H1 (cell line): ENCODE results near the gene METAP1D. TPM values are rescaled to one million over a fixed set of nuclear protein-coding genes. Genes with fewer than 3 reads are reported as not detected.

Source experiments
- CTCF ChIA-PET: fragments of 300-600 bp; sonication (Branson Sonifier 250); formaldehyde crosslinking; loops from one replicate; lab custom pipeline; 2021; ENCODE audit not compliant: partially characterized antibody; lab: Charles Lee
- POLR2A ChIA-PET: fragments of 300-600 bp; sonication (Branson Sonifier 250); formaldehyde crosslinking; loops from one replicate; lab custom pipeline; 2021; ENCODE audit warnings: inconsistent platforms; ENCODE audit not compliant: partially characterized antibody; lab: Charles Lee
- DNase-seq, 2 experiments: peaks; one replicate each; pipeline versions ENCODE4 v3.0.0 to v3.0.0-alpha.2; 2010 to 2022; ENCODE audit warnings: low spot score in 2 of 2, low read depth in 1 of 2, mixed read lengths in 1 of 2
- FAIRE-seq: peaks from 2 replicates; lab custom pipeline; 2011; peaks lifted over from hg19 to GRCh38; lab: Jason Lieb, UNC
- H2AFZ ChIP-seq: 2 replicates; pipeline ENCODE4 v1.8.1; 2012; ENCODE audit warnings: low read length, inconsistent platforms
- H2AK5ac ChIP-seq: 2 replicates; pipeline ENCODE4 v1.6.1; 2013; ENCODE audit warnings: low read depth, low read length
- H2BK120ac ChIP-seq: replicated peaks from 2 replicates; pipeline ENCODE3; 2013; ENCODE audit warnings: low read depth, low read length, inconsistent platforms
- H2BK12ac ChIP-seq: 2 replicates; pipeline ENCODE4 v1.6.1; 2013; ENCODE audit warnings: low read depth, low read length
- H2BK15ac ChIP-seq: 2 replicates; pipeline ENCODE4 v1.6.1; 2013; ENCODE audit warnings: low read length
- H2BK20ac ChIP-seq: 2 replicates; pipeline ENCODE4 v1.6.1; 2013; ENCODE audit warnings: low read length
- H2BK5ac ChIP-seq: 2 replicates; pipeline ENCODE4 v1.6.1; 2013; ENCODE audit warnings: low read depth, low read length
- H3K14ac ChIP-seq: 2 replicates; pipeline ENCODE4 v1.6.1; 2013; ENCODE audit warnings: inconsistent platforms; ENCODE audit not compliant: insufficient read length
- H3K18ac ChIP-seq: 2 replicates; pipeline ENCODE4 v1.6.1; 2013; ENCODE audit warnings: low read length; ENCODE audit errors: extremely low read depth
- H3K23ac ChIP-seq: 2 replicates; pipeline ENCODE4 v1.6.1; 2013; ENCODE audit warnings: inconsistent platforms; ENCODE audit not compliant: insufficient read length
- H3K23me2 ChIP-seq: 2 replicates; pipeline ENCODE4 v1.6.1; 2013; ENCODE audit warnings: low read depth, low read length
- H3K27ac ChIP-seq: 2 replicates; pipeline ENCODE4 v1.6.1; 2011; ENCODE audit warnings: low read depth, low read length, inconsistent platforms
- H3K27me3 ChIP-seq, 4 experiments: replicated peaks in 1 of 4; 1 replicate in 1 of 4; 2 replicates in 3 of 4; pipeline versions ENCODE4 v1.6.1 to v1.8.1; 2011 to 2013; ENCODE audit warnings: low read length in 3 of 4, mild to moderate bottlenecking in 3 of 4, inconsistent platforms in 2 of 4, mixed read lengths in 2 of 4, moderate library complexity in 1 of 4; ENCODE audit not compliant: control insufficient read depth in 3 of 4, insufficient read depth in 3 of 4; ENCODE audit errors: extremely low read depth in 1 of 4
- H3K36me3 ChIP-seq, 4 experiments: 2 replicates each; pipeline versions ENCODE4 v1.6.1 to v1.8.1; 2011 to 2013; ENCODE audit warnings: mild to moderate bottlenecking in 4 of 4, low read length in 3 of 4, moderate library complexity in 2 of 4, control low read depth in 1 of 4, inconsistent platforms in 1 of 4; ENCODE audit not compliant: insufficient read depth in 4 of 4, control insufficient read depth in 2 of 4
- H3K4ac ChIP-seq: replicated peaks from 2 replicates; pipeline ENCODE3; 2013; ENCODE audit warnings: low read length, low read depth, mixed read lengths, inconsistent platforms; ENCODE audit not compliant: insufficient read length
- H3K4me1 ChIP-seq, 4 experiments: replicated peaks in 1 of 4; 1 replicate in 1 of 4; 2 replicates in 3 of 4; pipeline versions ENCODE4 v1.6.1 to v1.8.1; 2011 to 2013; ENCODE audit warnings: low read length in 3 of 4, inconsistent platforms in 2 of 4, mixed read lengths in 1 of 4; ENCODE audit not compliant: insufficient read depth in 4 of 4, control insufficient read depth in 3 of 4
- H3K4me2 ChIP-seq, 2 experiments: 2 replicates each; pipeline versions ENCODE4 v1.6.1 to v1.8.1; 2011 to 2013; ENCODE audit warnings: low read depth in 2 of 2, low read length in 2 of 2, control low read depth in 1 of 2, inconsistent platforms in 1 of 2, mild to moderate bottlenecking in 1 of 2; ENCODE audit not compliant: insufficient read depth in 1 of 2
- H3K4me3 ChIP-seq, 4 experiments: fragments of 200-600, 300-600 bp in 1 of 4; sonication (generic), shearing (Covaris generic), sonication (Bioruptor Twin) in 1 of 4; 2 replicates each; pipeline versions ENCODE4 v1.5.1 to v1.8.1; 2011 to 2016; ENCODE audit warnings: low read length in 4 of 4, low read depth in 3 of 4, control low read depth in 2 of 4, inconsistent platforms in 2 of 4, mild to moderate bottlenecking in 2 of 4, mixed read lengths in 1 of 4, moderate library complexity in 1 of 4; ENCODE audit not compliant: insufficient read depth in 2 of 4; ENCODE audit errors: extremely low read depth in 1 of 4
- H3K56ac ChIP-seq: replicated peaks from 2 replicates; pipeline ENCODE3; 2013; ENCODE audit warnings: low read depth, mild to moderate bottlenecking, mixed read lengths, low read length, inconsistent platforms; ENCODE audit not compliant: insufficient read length
- H3K79me1 ChIP-seq: 2 replicates; pipeline ENCODE4 v1.6.1; 2013; ENCODE audit warnings: low read depth, low read length, control low read depth
- H3K79me2 ChIP-seq, 2 experiments: 2 replicates each; pipeline versions ENCODE4 v1.6.1 to v1.8.1; 2012 to 2013; ENCODE audit warnings: low read length in 2 of 2, mild to moderate bottlenecking in 2 of 2, inconsistent platforms in 1 of 2; ENCODE audit not compliant: insufficient read depth in 2 of 2, control insufficient read depth in 1 of 2
- H3K9ac ChIP-seq, 4 experiments: replicated peaks in 1 of 4; 1 replicate in 1 of 4; 2 replicates in 3 of 4; pipeline versions ENCODE4 v1.6.1 to v1.8.1; 2011 to 2013; ENCODE audit warnings: low read depth in 3 of 4, low read length in 3 of 4, control low read depth in 2 of 4, mild to moderate bottlenecking in 2 of 4, moderate library complexity in 2 of 4, inconsistent platforms in 1 of 4; ENCODE audit errors: extremely low read depth in 1 of 4
- H3K9me3 ChIP-seq, 2 experiments: 2 replicates each; pipeline versions ENCODE4 v1.6.1 to v1.8.1; 2012 to 2013; ENCODE audit warnings: mild to moderate bottlenecking in 2 of 2, moderate library complexity in 2 of 2, control low read depth in 1 of 2, inconsistent platforms in 1 of 2, low read depth in 1 of 2, low read length in 1 of 2, mixed read lengths in 1 of 2; ENCODE audit not compliant: insufficient read depth in 2 of 2
- H4K20me1 ChIP-seq, 2 experiments: replicated peaks in 1 of 2; 2 replicates each; pipeline versions ENCODE3 to v1.8.1; 2011 to 2013; ENCODE audit warnings: inconsistent platforms in 2 of 2, low read length in 2 of 2, mild to moderate bottlenecking in 1 of 2; ENCODE audit not compliant: insufficient read depth in 2 of 2, control insufficient read depth in 1 of 2
- H4K5ac ChIP-seq: 2 replicates; pipeline ENCODE4 v1.6.1; 2013; ENCODE audit warnings: low read length, low read depth, mixed read lengths, inconsistent platforms; ENCODE audit not compliant: insufficient read length
- H4K8ac ChIP-seq: 2 replicates; pipeline ENCODE4 v1.8.0; 2013; ENCODE audit warnings: mild to moderate bottlenecking, moderate library complexity, low read length, inconsistent platforms; ENCODE audit not compliant: insufficient read depth; ENCODE audit errors: extremely low read depth
- H4K91ac ChIP-seq: replicated peaks from 2 replicates; pipeline ENCODE3; 2013; ENCODE audit warnings: low read length, mixed read lengths, inconsistent platforms; ENCODE audit not compliant: insufficient read length
- CEBPB ChIP-seq: IDR thresholded peaks from 2 replicates; pipeline ENCODE4 v1.6.1; 2012; ENCODE audit warnings: low read depth, low read length
- RXRA ChIP-seq: IDR thresholded peaks from 2 replicates; pipeline ENCODE4 v1.6.1; 2011; ENCODE audit warnings: low read depth, mild to moderate bottlenecking, low read length, moderate library complexity; ENCODE audit not compliant: insufficient read depth
- WGBS, 2 experiments: shearing (Covaris generic) in 1 of 2; methylation state at CpG; one replicate each; pipeline versions ENCODE4 v1.1.6 to v1.1.7; 2013 to 2015; ENCODE audit warnings: low lambda C conversion rate in 2 of 2, mixed read lengths in 2 of 2, inconsistent platforms in 1 of 2, low coverage in 1 of 2, missing lambda C conversion rate in 1 of 2; ENCODE audit not compliant: insufficient replicate concordance in 2 of 2, insufficient coverage in 1 of 2, insufficient read length in 1 of 2; ENCODE audit errors: extremely low coverage in 1 of 2, missing lambda C conversion rate in 1 of 2; 5-methylcytosine and 5-hydroxymethylcytosine counted together
- polyA plus RNA-seq, 7 experiments: library from polyadenylated mRNA; depleted of rRNA in 3 of 7; stranded (reverse) in 5 of 7; unstranded in 2 of 7; fragments of >200 nt in 5 of 7; fragments of 200-250 nt in 2 of 7; gene quantifications; 1 replicate in 5 of 7; 2 replicates in 1 of 7; 4 replicates in 1 of 7; pipeline versions ENCODE4 v1.2.1 to v1.2.3, GENCODE V29; 2011 to 2013; ENCODE audit warnings: missing spikeins in 2 of 7, mixed read lengths in 2 of 7
- total RNA-seq: library from RNA; stranded (reverse); fragmentation: NEBNext Ultra II Directional; extraction: Animal tissue kit (Norgen Biotek cat#: 25700); gene quantifications from 2 replicates; pipeline ENCODE4 v1.2.1, GENCODE V29; 2021

The METAP1D gene
- total and polyA plus RNA-seq, 2 of the 8 experiments (the other 6 are each of a cell fraction or from before 2014, with no cell fraction given), result 3.9 to 6.2 TPM

DNA sequence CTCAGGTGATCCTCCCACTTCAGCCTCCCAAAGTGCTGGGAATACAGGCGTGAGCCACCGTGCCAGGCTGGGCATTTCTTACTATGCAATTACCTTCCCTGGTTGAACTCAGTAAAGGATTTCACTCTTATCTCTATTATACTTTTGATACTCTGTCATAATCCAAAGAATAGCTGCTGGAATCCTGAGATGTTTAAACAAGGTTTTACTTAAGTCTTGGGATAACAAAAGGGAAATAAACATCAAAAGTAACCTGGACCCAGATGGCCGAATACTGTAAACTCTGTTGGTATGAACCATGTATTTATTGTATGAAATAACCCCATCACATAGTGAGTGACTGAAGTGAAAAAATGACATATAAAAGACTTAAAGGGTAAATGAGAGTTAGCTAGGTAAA lies 114.8 kb downstream of the METAP1D start:
- H3K14ac ChIP-seq, result no peak overlapping the region
- H3K56ac ChIP-seq, result no peak overlapping the region
- no peak overlapping the region for H2BK15ac ChIP-seq
- H3K18ac ChIP-seq, result no peak overlapping the region
- H3K79me1 ChIP-seq, result no peaks in the 10 kb centered on the region
- no peaks in the 10 kb centered on the region; the same call in 1 of the 2 replicates for H3K23me2 ChIP-seq
- no peak overlapping the region for H2AK5ac ChIP-seq
- H4K5ac ChIP-seq, result no peak overlapping the region
- no peak for FAIRE-seq
- no peaks in the 10 kb centered on the region for H3K36me3 ChIP-seq
- no peak overlapping the region for H2BK20ac ChIP-seq
- WGBS, 2 experiments, result 86% methylated on average over 3 of the region's 3 CpGs; no CpG with 5 or more reads in 1 of the 2 experiments
- no peak overlapping the region for H3K4ac ChIP-seq
- POLR2A ChIA-PET, result no interaction called here
- H3K4me2 ChIP-seq, result no peak overlapping the region
- no peak overlapping the region for H2BK5ac ChIP-seq
- H3K27me3 ChIP-seq, result peaks cover 10 to 25% (median 18%) of the 10 kb centered on the region in 4 experiments
- no peak overlapping the region for H2BK12ac ChIP-seq
- H2AFZ ChIP-seq, result no peak overlapping the region
- H3K4me3 ChIP-seq, result no peak overlapping the region
- H3K79me2 ChIP-seq, result no peaks in the 10 kb centered on the region
- H3K9me3 ChIP-seq, result no peaks in the 10 kb centered on the region
- CTCF ChIA-PET, result interaction anchor here (1.0 to 4.8 kb wide), 10 partner anchors 9 to 538 kb away, joined by 3 to 38 read pairs (median 5); no protein-coding TSS in a partner anchor
- no peak for TF ChIP-seq CEBPB
- TF ChIP-seq RXRA, result no peak
- TF ChIP-seq, all 59 proteins: peak for 0
- Histone ChIP-seq H4K20me1 (peaks cover 0 to 5% of the 10 kb centered on the region in 2 experiments), H3K27ac (no peak overlapping the region), H4K91ac (no peak overlapping the region), H4K8ac (no peak overlapping the region), H3K23ac (no peak overlapping the region), H3K9ac (no peak overlapping the region), H3K4me1 (peaks cover 3 to 8% (median 6%) of the 10 kb centered on the region in 4 experiments; a peak in 5 of 7 replicates), H2BK120ac (no peak overlapping the region)
- DNase-seq, result no peak
